Gastrocnemius medialis (tissue), 4 donors: Measurements from ENCODE around the gene MAGOH.

Experiments used
- POLR2A ChIP-seq, 2 donors: fragments of 450-650 bp; IDR thresholded peaks; one replicate each; pipeline ENCODE4 v1.6.1; 2017; ENCODE audit warnings: antibody characterized with exemption in 2 of 2, mild to moderate bottlenecking in 2 of 2, moderate library complexity in 2 of 2
- TF ChIP-seq, protein P1 (sequence below), 5 experiments: fragments of 450-650 bp in 3 of 5; fragments of 200-600 bp in 2 of 5; sonication (generic) in 2 of 5; IDR thresholded peaks in 4 of 5; conservative IDR thresholded peaks in 1 of 5; 1 replicate in 4 of 5; 2 replicates in 1 of 5; pipeline ENCODE4 v1.5.1; 2016 to 2019; ENCODE audit warnings: antibody characterized with exemption in 5 of 5, mild to moderate bottlenecking in 3 of 5, moderate library complexity in 3 of 5

DNA sequence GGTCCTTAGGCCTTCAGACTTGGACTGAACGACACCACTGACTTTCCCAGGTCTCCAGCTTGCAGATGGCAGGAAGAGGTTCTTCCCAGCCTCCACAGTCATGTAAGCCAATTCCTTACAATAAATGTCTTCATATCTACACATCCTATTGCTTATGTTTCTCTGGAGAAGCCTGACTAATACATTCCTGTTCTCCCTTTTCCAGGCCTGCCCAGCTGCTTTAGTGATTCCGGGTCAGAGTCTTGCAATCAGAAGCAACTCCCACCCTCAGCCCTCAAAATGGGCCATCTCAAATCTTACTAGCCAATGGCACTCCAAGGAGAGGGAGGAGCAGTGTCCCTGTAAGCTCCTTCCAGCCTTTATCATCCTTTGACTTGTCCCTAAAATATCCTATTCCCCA, 58.1 kb downstream of the MAGOH start:
- TF ChIP-seq, protein P1, sequence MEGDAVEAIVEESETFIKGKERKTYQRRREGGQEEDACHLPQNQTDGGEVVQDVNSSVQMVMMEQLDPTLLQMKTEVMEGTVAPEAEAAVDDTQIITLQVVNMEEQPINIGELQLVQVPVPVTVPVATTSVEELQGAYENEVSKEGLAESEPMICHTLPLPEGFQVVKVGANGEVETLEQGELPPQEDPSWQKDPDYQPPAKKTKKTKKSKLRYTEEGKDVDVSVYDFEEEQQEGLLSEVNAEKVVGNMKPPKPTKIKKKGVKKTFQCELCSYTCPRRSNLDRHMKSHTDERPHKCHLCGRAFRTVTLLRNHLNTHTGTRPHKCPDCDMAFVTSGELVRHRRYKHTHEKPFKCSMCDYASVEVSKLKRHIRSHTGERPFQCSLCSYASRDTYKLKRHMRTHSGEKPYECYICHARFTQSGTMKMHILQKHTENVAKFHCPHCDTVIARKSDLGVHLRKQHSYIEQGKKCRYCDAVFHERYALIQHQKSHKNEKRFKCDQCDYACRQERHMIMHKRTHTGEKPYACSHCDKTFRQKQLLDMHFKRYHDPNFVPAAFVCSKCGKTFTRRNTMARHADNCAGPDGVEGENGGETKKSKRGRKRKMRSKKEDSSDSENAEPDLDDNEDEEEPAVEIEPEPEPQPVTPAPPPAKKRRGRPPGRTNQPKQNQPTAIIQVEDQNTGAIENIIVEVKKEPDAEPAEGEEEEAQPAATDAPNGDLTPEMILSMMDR (IDR thresholded peaks at IDR 0.05 in 4 of 5, conservative IDR thresholded peaks at IDR 0.05 in 1 of 5) = no peak
- TF ChIP-seq POLR2A (IDR thresholded peaks at IDR 0.05) = no peak
